T-cell (primary cell): ENCODE measurements around the gene GFY. TPM values are rescaled to one million over a fixed set of nuclear protein-coding genes. Genes with fewer than 3 reads are reported as not detected.

ENCODE experiments used
- ATAC-seq, 4 experiments: fragments of 200-7000 bp in 3 of 4; fragments of 150-1000 bp in 1 of 4; cut with Tn5 transposase; replicated peaks in 1 of 4; 1 replicate in 3 of 4; 2 replicates in 1 of 4; pipeline ENCODE4 v1.10.0; 2021; ENCODE audit warnings: moderate library complexity in 3 of 4, mild to moderate bottlenecking in 2 of 4, moderate number of reproducible peaks in 1 of 4
- CTCF ChIA-PET, 2 donors: fragments of 300-600 bp; sonication (Branson Sonifier 250); formaldehyde crosslinking; loops; one replicate each; lab custom pipeline; 2022; ENCODE audit warnings: antibody characterized with exemption in 2 of 2; lab: Charles Lee
- POLR2A ChIA-PET, 2 donors: fragments of 300-600 bp; sonication (Branson Sonifier 250); formaldehyde crosslinking; loops; one replicate each; lab custom pipeline; 2022; ENCODE audit warnings: antibody characterized with exemption in 2 of 2; lab: Charles Lee
- DNase-seq, 35 experiments: peaks; one replicate each; pipeline versions ENCODE4 v3.0.0 to v3.0.0-alpha.2; 2013 to 2023
- H3K27ac ChIP-seq: one replicate; pipeline ENCODE4 v1.5.1; 2013; ENCODE audit warnings: low read length
- H3K27me3 ChIP-seq, 2 experiments: replicated peaks in 1 of 2; 1 replicate in 1 of 2; 2 replicates in 1 of 2; pipeline versions ENCODE4 v1.6.1 to v1.7.0; 2013; ENCODE audit warnings: low read length in 1 of 2, mixed read lengths in 1 of 2; ENCODE audit not compliant: control insufficient read depth in 2 of 2, insufficient read depth in 2 of 2; ENCODE audit errors: extremely low read depth in 1 of 2
- H3K36me3 ChIP-seq, 2 donors: 1 replicate in 1 of 2; 2 replicates in 1 of 2; pipeline versions ENCODE4 v1.6.1 to v1.7.0; 2013; ENCODE audit warnings: low read length in 1 of 2; ENCODE audit not compliant: control insufficient read depth in 2 of 2, insufficient read depth in 1 of 2; ENCODE audit errors: extremely low read depth in 1 of 2
- H3K4me1 ChIP-seq, 2 experiments: 1 replicate in 1 of 2; 2 replicates in 1 of 2; pipeline versions ENCODE4 v1.6.1 to v1.7.0; 2013; ENCODE audit warnings: low read length in 2 of 2, mixed read lengths in 1 of 2; ENCODE audit not compliant: insufficient read depth in 2 of 2, control insufficient read depth in 1 of 2; ENCODE audit errors: extremely low read depth in 1 of 2
- H3K4me3 ChIP-seq, 2 donors: 1 replicate in 1 of 2; 2 replicates in 1 of 2; pipeline versions ENCODE4 v1.5.1 to v1.7.0; 2013; ENCODE audit warnings: mild to moderate bottlenecking in 2 of 2, low read length in 1 of 2, moderate library complexity in 1 of 2; ENCODE audit not compliant: control insufficient read depth in 1 of 2; ENCODE audit errors: extremely low read depth in 1 of 2
- H3K9me3 ChIP-seq: 2 replicates; pipeline ENCODE4 v1.7.0; 2013
- H3K27ac Mint-ChIP-seq, 2 donors: one replicate each; pipeline ENCODE4 v1.8.0; 2020 to 2021; ENCODE audit warnings: mild to moderate bottlenecking in 2 of 2, mixed read lengths in 2 of 2
- H3K27me3 Mint-ChIP-seq, 2 donors: one replicate each; pipeline ENCODE4 v1.8.0; 2021 to 2022; ENCODE audit warnings: mixed read lengths in 2 of 2
- H3K36me3 Mint-ChIP-seq: one replicate; pipeline ENCODE4 v1.8.0; 2021; ENCODE audit warnings: mixed read lengths
- H3K4me1 Mint-ChIP-seq, 3 donors: one replicate each; pipeline ENCODE4 v1.8.0; 2020 to 2022; ENCODE audit warnings: mixed read lengths in 3 of 3, mild to moderate bottlenecking in 1 of 3
- H3K4me3 Mint-ChIP-seq, 3 donors: one replicate each; pipeline ENCODE4 v1.8.0; 2020 to 2022; ENCODE audit warnings: mild to moderate bottlenecking in 3 of 3, mixed read lengths in 3 of 3, moderate library complexity in 3 of 3
- H3K9me3 Mint-ChIP-seq, 3 donors: one replicate each; pipeline ENCODE4 v1.8.0; 2020 to 2022; ENCODE audit warnings: mixed read lengths in 3 of 3
- WGBS: methylation state at CpG from one replicate; pipeline ENCODE4 v1.1.5; 2013; ENCODE audit warnings: missing lambda C conversion rate; ENCODE audit not compliant: insufficient coverage; 5-methylcytosine and 5-hydroxymethylcytosine counted together
- total RNA-seq, 35 experiments: library from RNA in 6 of 35; stranded (reverse) in 6 of 35; fragments of 120-200 nt in 1 of 35; gene quantifications; one replicate each; pipeline versions ENCODE4 v1.2.1 to v1.2.4 and lab custom pipeline; 2013 to 2026

GFY gene
- total RNA-seq, 5 donors from 2014 or later (not counting 1 experiment from before 2014, with no cell fraction given), result 0.16 TPM; not detected in 4

DNA sequence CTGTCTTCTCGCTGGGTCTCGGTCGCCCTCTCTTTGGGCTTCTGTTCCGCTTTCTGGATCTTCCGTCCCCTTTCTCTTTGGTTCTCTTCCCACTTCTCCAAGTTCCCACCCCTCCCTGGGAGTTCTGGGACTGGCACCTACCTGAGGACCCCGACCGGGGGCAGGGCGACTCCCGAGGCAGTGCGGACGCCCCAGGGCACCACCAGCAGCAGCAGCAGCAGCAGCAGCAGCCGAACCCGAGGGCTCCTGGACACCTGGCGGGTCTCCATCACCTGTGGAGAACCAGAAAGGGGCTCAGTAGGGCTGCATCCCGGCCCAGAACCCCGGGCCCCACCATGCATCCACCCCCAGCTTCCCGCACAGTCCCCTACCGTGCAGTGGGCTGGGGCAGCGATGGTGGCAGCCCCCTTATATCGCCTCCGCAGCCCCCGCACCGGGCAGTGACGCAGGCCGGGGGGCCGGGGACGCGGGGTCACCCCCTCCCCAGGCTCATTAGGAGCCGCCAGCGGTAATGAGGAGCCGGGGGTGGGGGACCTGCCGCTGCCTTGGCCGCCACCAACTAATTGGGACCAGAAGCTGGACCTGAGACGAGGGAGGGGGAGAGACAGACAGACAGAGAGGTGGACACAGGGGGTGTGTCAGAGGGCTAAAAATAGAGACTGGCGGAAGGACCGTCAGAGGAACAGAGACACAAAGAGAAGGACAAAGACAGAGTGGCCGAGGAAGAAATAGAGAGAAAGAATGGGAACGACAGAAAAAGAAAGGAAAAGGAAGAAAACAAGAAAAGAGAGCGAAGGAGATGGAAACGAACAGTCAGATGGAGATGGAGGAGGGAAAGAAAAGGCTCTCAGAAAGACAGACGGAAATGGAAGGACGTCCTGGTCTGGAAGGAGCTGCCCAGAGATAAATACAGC, 1.9 kb upstream of the GFY start, which contains the start of gene PTH2:
TSS of gene PTH2 (minus strand) at position 371 of the 914 bp plus-strand sequence. CDS start at position 269, 102 bp downstream.
- POLR2A ChIA-PET, result interaction anchor here in 1 of 2 donors (0.7 kb wide), 1 partner anchor 12 kb away, joined by 4 read pairs; no protein-coding TSS in a partner anchor
- no peaks in the 10 kb centered on the region for H3K9me3 Mint-ChIP-seq
- CTCF ChIA-PET, result no interaction called here
- 6% methylated on average over 38 of the region's 42 CpGs for WGBS
- peaks cover 12 to 96% of the 10 kb centered on the region in 2 experiments for H3K27me3 ChIP-seq
- DNase-seq (no peak), ATAC-seq (peak in 2 of 4 experiments; percentile 2 to 6)
- H3K36me3 Mint-ChIP-seq, result peaks cover 6% of the 10 kb centered on the region
- H3K9me3 ChIP-seq, result no peaks in the 10 kb centered on the region
- peak within 1 kb of the TSS in 1 of 2 donors; percentile 71 for H3K27ac Mint-ChIP-seq
- H3K4me1 ChIP-seq, result peaks cover 15 to 58% of the 10 kb centered on the region in 2 experiments
- peak within 1 kb of the TSS; percentile 63 to 82 (median 76) for H3K4me3 Mint-ChIP-seq
- H3K4me3 ChIP-seq, result peak within 1 kb of the TSS; percentile 16 to 74
- H3K4me1 Mint-ChIP-seq, result peaks cover 59 to 76% (median 70%) of the 10 kb centered on the region in 3 donors
- peaks cover 86 to 92% of the 10 kb centered on the region in 2 donors for H3K27me3 Mint-ChIP-seq
- H3K27ac ChIP-seq, result no peak within 1 kb of the TSS
- H3K36me3 ChIP-seq, result no peaks in the 10 kb centered on the region

DNA sequence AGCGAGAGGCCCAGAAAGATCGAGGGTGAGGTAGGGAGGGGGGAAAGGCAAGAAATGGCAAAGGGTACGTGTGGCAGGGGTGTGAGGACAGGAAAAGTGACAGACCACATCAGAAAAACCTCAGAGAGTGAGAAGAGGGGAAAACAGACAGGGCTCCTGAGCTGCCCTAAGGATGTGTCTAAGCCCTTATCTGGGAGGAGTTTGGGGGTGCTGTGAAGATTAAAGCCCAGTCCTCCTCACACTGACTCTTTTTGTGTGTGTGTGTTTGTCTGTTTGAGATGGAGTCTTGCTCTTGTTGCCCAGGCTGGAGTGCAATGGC, 1.2 kb upstream of the GFY start:
- H3K4me1 ChIP-seq, result peaks cover 15 to 64% of the 10 kb centered on the region in 2 experiments
- WGBS, result 0% methylated on average over 1 of the region's 3 CpGs
- Mint-ChIP-seq H3K9me3 (no peaks in the 10 kb centered on the region), H3K36me3 (peaks cover 6% of the 10 kb centered on the region), H3K4me1 (peaks cover 62 to 80% (median 75%) of the 10 kb centered on the region in 3 donors), H3K4me3 (peak overlapping the region; percentile 53 to 82 (median 63)), H3K27ac (peak overlapping the region in 1 of 2 donors; percentile 58), H3K27me3 (peaks cover 85 to 91% of the 10 kb centered on the region in 2 donors)
- POLR2A ChIA-PET, result interaction anchor here (0.6 to 0.7 kb wide), 2 partner anchors 13 to 18 kb away, joined by 4 read pairs; no protein-coding TSS in a partner anchor
- H3K27ac ChIP-seq, result no peak overlapping the region
- DNase-seq, result peak in 1 of 35 experiments; percentile 63
- H3K27me3 ChIP-seq, result peaks cover 12 to 96% of the 10 kb centered on the region in 2 experiments
- CTCF ChIA-PET, result no interaction called here
- peak; percentile 16 to 54 (median 47) for ATAC-seq
- H3K36me3 ChIP-seq, result no peaks in the 10 kb centered on the region
- no peaks in the 10 kb centered on the region for H3K9me3 ChIP-seq
- peak overlapping the region in 1 of 2 donors; percentile 19 for H3K4me3 ChIP-seq

DNA sequence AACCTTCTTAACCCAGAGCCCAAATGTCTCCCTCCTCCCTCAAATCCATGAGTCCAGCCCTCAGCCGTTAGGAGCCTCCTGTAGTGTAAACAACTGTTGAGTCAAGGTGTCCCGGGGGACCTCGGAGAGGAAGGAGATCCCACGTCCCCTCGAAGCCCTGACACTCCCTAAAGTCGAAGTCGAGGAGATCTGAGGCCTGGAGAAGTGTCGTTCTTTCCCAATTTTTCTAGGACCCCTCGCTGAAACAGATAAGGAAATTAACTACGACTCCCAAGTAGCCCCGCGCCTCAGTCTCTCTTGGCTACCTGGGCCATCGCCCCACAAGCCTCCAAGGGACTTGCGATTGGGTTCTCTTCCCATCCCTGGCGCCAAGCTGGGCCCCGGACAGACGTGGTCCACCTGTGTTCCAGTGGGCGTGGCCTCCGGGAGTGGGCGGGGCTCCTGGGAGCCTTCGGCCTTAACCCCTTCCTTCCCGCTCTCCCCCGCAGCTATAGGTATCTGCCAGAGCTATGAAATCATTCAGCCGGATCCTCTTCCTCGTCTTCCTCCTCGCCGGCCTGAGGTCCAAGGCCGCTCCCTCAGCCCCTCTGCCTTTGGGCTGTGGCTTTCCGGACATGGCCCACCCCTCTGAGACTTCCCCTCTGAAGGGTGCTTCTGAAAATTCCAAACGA, 869 bp downstream of the GFY start:
- Mint-ChIP-seq H3K9me3 (no peaks in the 10 kb centered on the region), H3K27ac (peak overlapping the region in 1 of 2 donors; percentile 81)
- CTCF ChIA-PET, result no interaction called here

DNA sequence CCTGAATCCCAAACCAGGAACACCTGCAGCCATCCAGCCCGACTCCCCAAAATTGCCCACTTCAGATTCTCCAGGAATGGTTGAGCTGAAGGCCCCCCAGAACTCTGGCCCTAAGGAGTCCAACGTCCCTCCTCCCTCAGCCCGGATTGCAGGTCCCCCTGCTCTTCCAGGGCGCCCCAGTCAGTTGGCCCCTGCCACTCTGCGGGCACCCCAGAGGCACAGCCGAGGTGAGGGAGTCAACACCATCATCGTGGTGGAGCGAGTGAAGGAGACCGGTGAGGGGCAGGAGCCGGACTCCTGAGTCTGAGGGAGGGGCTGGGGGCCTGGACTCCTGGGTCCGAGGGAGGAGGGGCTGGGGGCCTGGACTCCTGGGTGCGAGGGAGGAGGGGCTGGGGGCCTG, 2.2 kb downstream of the GFY start:
- peak overlapping the region in 1 of 2 donors; percentile 81 for H3K27ac Mint-ChIP-seq
- DNase-seq (no peak), ATAC-seq (no peak)
- peak overlapping the region in 1 of 3 donors; percentile 62 for H3K4me3 Mint-ChIP-seq
- Histone ChIP-seq H3K27ac (no peak overlapping the region), H3K9me3 (no peaks in the 10 kb centered on the region), H3K27me3 (peaks cover 17 to 99% of the 10 kb centered on the region in 2 experiments), H3K4me1 (peaks cover 15 to 61% of the 10 kb centered on the region in 2 experiments), H3K4me3 (no peak overlapping the region), H3K36me3 (no peaks in the 10 kb centered on the region)
- H3K9me3 Mint-ChIP-seq, result no peaks in the 10 kb centered on the region
- H3K4me1 Mint-ChIP-seq, result peaks cover 55 to 69% (median 67%) of the 10 kb centered on the region in 3 donors
- ChIA-PET POLR2A (no interaction called here), CTCF (interaction anchor here in 1 of 2 donors (0.6 to 0.7 kb wide), 2 partner anchors 79 to 123 kb away, joined by 3 read pairs; no protein-coding TSS in a partner anchor)
- 47% methylated on average over 12 of the region's 12 CpGs for WGBS
- peaks cover 6% of the 10 kb centered on the region for H3K36me3 Mint-ChIP-seq
- H3K27me3 Mint-ChIP-seq, result peaks cover 74 to 88% of the 10 kb centered on the region in 2 donors

More for the DNA sequence above, 869 bp downstream of the GFY start:
- Histone ChIP-seq H3K27ac (no peak overlapping the region), H3K9me3 (no peaks in the 10 kb centered on the region), H3K4me3 (no peak overlapping the region), H3K36me3 (no peaks in the 10 kb centered on the region), H3K4me1 (peaks cover 15 to 61% of the 10 kb centered on the region in 2 experiments), H3K27me3 (peaks cover 17 to 99% of the 10 kb centered on the region in 2 experiments)
- no peak for DNase-seq
- 13% methylated on average over 30 of the region's 30 CpGs for WGBS
- Mint-ChIP-seq H3K36me3 (peaks cover 6% of the 10 kb centered on the region), H3K4me3 (peak overlapping the region in 1 of 3 donors; percentile 62), H3K4me1 (peaks cover 61 to 75% (median 75%) of the 10 kb centered on the region in 3 donors), H3K27me3 (peaks cover 80 to 89% of the 10 kb centered on the region in 2 donors)
- POLR2A ChIA-PET, result no interaction called here
- ATAC-seq, result no peak

DNA sequence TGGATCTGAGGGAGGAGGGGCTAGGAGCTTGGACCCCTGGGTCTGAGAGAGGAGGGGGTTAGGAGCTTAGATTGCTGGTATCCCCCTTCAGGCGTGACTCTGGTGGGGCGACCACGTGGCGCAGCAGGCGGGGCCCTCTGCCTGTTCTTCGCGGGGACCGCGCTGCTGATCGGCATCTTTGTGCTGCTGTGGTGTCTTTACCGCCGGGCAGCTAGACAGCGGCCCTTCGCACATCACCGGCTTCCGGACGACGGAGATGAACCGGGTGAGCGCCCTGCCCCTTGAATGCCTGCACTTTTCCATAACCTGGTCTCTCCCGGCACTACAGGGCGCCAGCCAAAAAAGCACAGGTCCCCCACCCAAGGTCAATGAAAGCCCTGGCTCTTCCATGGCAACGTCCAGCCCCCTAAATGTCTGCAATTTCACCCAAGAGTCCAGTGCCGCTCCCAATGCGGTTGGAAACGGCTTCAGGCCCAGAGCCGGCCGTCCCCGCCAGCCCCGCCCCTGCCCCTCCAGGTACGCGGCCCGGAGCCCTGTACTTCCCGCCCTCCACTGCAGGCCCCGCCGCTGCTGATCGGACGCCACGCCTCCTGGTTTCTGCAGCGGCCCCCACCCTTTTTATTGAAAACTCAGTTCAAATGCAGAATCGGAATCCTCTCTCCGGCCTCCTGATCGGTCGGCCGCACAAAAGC, 2.8 kb downstream of the GFY start:
- Mint-ChIP-seq H3K4me3 (peak overlapping the region; percentile 47 to 62 (median 49)), H3K4me1 (peaks cover 54 to 67% (median 65%) of the 10 kb centered on the region in 3 donors), H3K36me3 (peaks cover 6% of the 10 kb centered on the region), H3K27me3 (peaks cover 70 to 89% of the 10 kb centered on the region in 2 donors), H3K9me3 (no peaks in the 10 kb centered on the region), H3K27ac (no peak overlapping the region)
- 4% methylated on average over 45 of the region's 45 CpGs for WGBS
- H3K36me3 ChIP-seq, result no peaks in the 10 kb centered on the region
- DNase-seq (peak in 2 of 35 experiments; percentile 35 to 47), ATAC-seq (peak; percentile 28 to 48 (median 44))
- H3K4me3 ChIP-seq, result peak overlapping the region in 1 of 2 donors; percentile 36
- ChIA-PET POLR2A (interaction anchor here in 1 of 2 donors (0.6 kb wide), 1 partner anchor 34 kb away, joined by 3 read pairs; no protein-coding TSS in a partner anchor), CTCF (no interaction called here)
- peaks cover 13 to 99% of the 10 kb centered on the region in 2 experiments for H3K27me3 ChIP-seq
- H3K9me3 ChIP-seq, result no peaks in the 10 kb centered on the region
- peaks cover 12 to 61% of the 10 kb centered on the region in 2 experiments for H3K4me1 ChIP-seq
- H3K27ac ChIP-seq, result no peak overlapping the region
